Astrocyte (in vitro differentiated cells and primary cell): ENCODE measurements around the gene HELQ. TPM values are rescaled to one million over a fixed set of nuclear protein-coding genes. Genes with fewer than 3 reads are reported as not detected.

ENCODE experiments used
- DNase-seq: peaks from one replicate; pipeline ENCODE4 v3.0.0-alpha.2; 2010; ENCODE audit warnings: low read depth
- FAIRE-seq: peaks from 2 replicates; lab custom pipeline; 2011; peaks lifted over from hg19 to GRCh38; lab: Jason Lieb, UNC
- H2AFZ ChIP-seq: 2 replicates; pipeline ENCODE4 v1.6.0; 2012; ENCODE audit warnings: low read depth, low read length, inconsistent platforms
- H3K27ac ChIP-seq: 2 replicates; pipeline ENCODE4 v1.5.1; 2011; ENCODE audit warnings: low read depth, low read length, inconsistent platforms
- H3K27me3 ChIP-seq: 2 replicates; pipeline ENCODE4 v1.6.0; 2011; ENCODE audit warnings: low read length, inconsistent platforms; ENCODE audit not compliant: insufficient read depth
- H3K36me3 ChIP-seq: 2 replicates; pipeline ENCODE4 v1.5.1; 2011; ENCODE audit warnings: low read length, inconsistent platforms; ENCODE audit not compliant: insufficient read depth
- H3K4me1 ChIP-seq: 2 replicates; pipeline ENCODE4 v1.5.1; 2011; ENCODE audit warnings: low read length, inconsistent platforms; ENCODE audit not compliant: insufficient read depth
- H3K4me2 ChIP-seq: 2 replicates; pipeline ENCODE4 v1.6.0; 2012; ENCODE audit warnings: low read length, inconsistent platforms
- H3K4me3 ChIP-seq: 2 replicates; pipeline ENCODE4 v1.5.1; 2011; ENCODE audit warnings: low read depth, mild to moderate bottlenecking, low read length, inconsistent platforms; ENCODE audit not compliant: insufficient read depth
- H3K79me2 ChIP-seq: 2 replicates; pipeline ENCODE4 v1.6.0; 2012; ENCODE audit warnings: mild to moderate bottlenecking, low read length, inconsistent platforms; ENCODE audit not compliant: insufficient read depth
- H3K9ac ChIP-seq: 2 replicates; pipeline ENCODE4 v1.6.0; 2012; ENCODE audit warnings: mild to moderate bottlenecking, low read length, inconsistent platforms
- H3K9me3 ChIP-seq: 2 replicates; pipeline ENCODE4 v1.5.1; 2012; ENCODE audit warnings: low read depth, mild to moderate bottlenecking, low read length, inconsistent platforms; ENCODE audit not compliant: insufficient read depth
- H4K20me1 ChIP-seq: 2 replicates; pipeline ENCODE4 v1.6.0; 2012; ENCODE audit warnings: low read length, inconsistent platforms; ENCODE audit not compliant: insufficient read depth
- H3K27ac Mint-ChIP-seq: one replicate; pipeline ENCODE4 v1.8.0; 2021; ENCODE audit warnings: mild to moderate bottlenecking, mixed read lengths; ENCODE audit not compliant: unreplicated experiment
- H3K27me3 Mint-ChIP-seq: one replicate; pipeline ENCODE4 v1.8.0; 2021; ENCODE audit warnings: low read depth, mixed read lengths; ENCODE audit not compliant: unreplicated experiment
- H3K36me3 Mint-ChIP-seq: one replicate; pipeline ENCODE4 v1.8.0; 2021; ENCODE audit warnings: low read depth, mixed read lengths; ENCODE audit not compliant: unreplicated experiment
- H3K4me1 Mint-ChIP-seq: one replicate; pipeline ENCODE4 v1.8.0; 2021; ENCODE audit warnings: low read depth, mixed read lengths; ENCODE audit not compliant: unreplicated experiment
- H3K4me3 Mint-ChIP-seq: one replicate; pipeline ENCODE4 v1.8.0; 2021; ENCODE audit warnings: mild to moderate bottlenecking, moderate library complexity, mixed read lengths; ENCODE audit not compliant: unreplicated experiment
- H3K9me3 Mint-ChIP-seq: one replicate; pipeline ENCODE4 v1.8.0; 2021; ENCODE audit warnings: mild to moderate bottlenecking, mixed read lengths; ENCODE audit not compliant: unreplicated experiment
- EZH2 ChIP-seq: IDR thresholded peaks from 2 replicates; pipeline ENCODE4 v1.6.1; 2012; ENCODE audit warnings: mild to moderate bottlenecking, low read length, inconsistent platforms; ENCODE audit not compliant: insufficient read depth
- total RNA-seq: library from RNA; stranded (reverse); gene quantifications from 2 replicates; pipeline ENCODE4 v1.2.1, GENCODE V29; 2021
- TF ChIP-seq, protein P1 (sequence below): IDR thresholded peaks from 2 replicates; pipeline ENCODE4 v1.5.1; 2011; ENCODE audit warnings: low read depth, mild to moderate bottlenecking, inconsistent platforms, low read length, moderate library complexity; ENCODE audit not compliant: insufficient read depth

HELQ gene
- total RNA-seq, 1 donor from 2014 or later: 9.4 TPM

GRCh38 chr4:83438719-83439118 lies 16.9 kb downstream of the HELQ start:
- Histone ChIP-seq H4K20me1 (no peaks in the 10 kb centered on the region), H3K4me2 (no peak overlapping the region), H3K4me1 (no peaks in the 10 kb centered on the region), H3K4me3 (no peak overlapping the region), H3K9me3 (no peaks in the 10 kb centered on the region), H3K27ac (no peak overlapping the region), H2AFZ (no peak overlapping the region), H3K36me3 (peaks cover 3% of the 10 kb centered on the region), H3K9ac (no peak overlapping the region), H3K79me2 (no peaks in the 10 kb centered on the region), H3K27me3 (no peaks in the 10 kb centered on the region)
- Mint-ChIP-seq H3K9me3 (no peaks in the 10 kb centered on the region), H3K4me1 (no peaks in the 10 kb centered on the region), H3K27ac (no peak overlapping the region), H3K27me3 (no peaks in the 10 kb centered on the region), H3K4me3 (no peak overlapping the region), H3K36me3 (peaks cover 5% of the 10 kb centered on the region)
- no peak for DNase-seq
- no peak for TF ChIP-seq EZH2
- TF ChIP-seq, protein P1, sequence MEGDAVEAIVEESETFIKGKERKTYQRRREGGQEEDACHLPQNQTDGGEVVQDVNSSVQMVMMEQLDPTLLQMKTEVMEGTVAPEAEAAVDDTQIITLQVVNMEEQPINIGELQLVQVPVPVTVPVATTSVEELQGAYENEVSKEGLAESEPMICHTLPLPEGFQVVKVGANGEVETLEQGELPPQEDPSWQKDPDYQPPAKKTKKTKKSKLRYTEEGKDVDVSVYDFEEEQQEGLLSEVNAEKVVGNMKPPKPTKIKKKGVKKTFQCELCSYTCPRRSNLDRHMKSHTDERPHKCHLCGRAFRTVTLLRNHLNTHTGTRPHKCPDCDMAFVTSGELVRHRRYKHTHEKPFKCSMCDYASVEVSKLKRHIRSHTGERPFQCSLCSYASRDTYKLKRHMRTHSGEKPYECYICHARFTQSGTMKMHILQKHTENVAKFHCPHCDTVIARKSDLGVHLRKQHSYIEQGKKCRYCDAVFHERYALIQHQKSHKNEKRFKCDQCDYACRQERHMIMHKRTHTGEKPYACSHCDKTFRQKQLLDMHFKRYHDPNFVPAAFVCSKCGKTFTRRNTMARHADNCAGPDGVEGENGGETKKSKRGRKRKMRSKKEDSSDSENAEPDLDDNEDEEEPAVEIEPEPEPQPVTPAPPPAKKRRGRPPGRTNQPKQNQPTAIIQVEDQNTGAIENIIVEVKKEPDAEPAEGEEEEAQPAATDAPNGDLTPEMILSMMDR: no peak
- no peak for FAIRE-seq

- Mint-ChIP-seq H3K4me3 (no peak overlapping the region), H3K27ac (no peak overlapping the region), H3K4me1 (no peaks in the 10 kb centered on the region), H3K36me3 (peaks cover 5% of the 10 kb centered on the region), H3K27me3 (no peaks in the 10 kb centered on the region), H3K9me3 (no peaks in the 10 kb centered on the region)
- Histone ChIP-seq H3K27ac (no peak overlapping the region), H3K9ac (no peak overlapping the region), H2AFZ (no peak overlapping the region), H3K79me2 (no peaks in the 10 kb centered on the region), H3K36me3 (peaks cover 3% of the 10 kb centered on the region), H3K27me3 (no peaks in the 10 kb centered on the region), H3K4me2 (no peak overlapping the region), H4K20me1 (no peaks in the 10 kb centered on the region), H3K4me1 (no peaks in the 10 kb centered on the region), H3K4me3 (no peak overlapping the region), H3K9me3 (no peaks in the 10 kb centered on the region)
- no peak for FAIRE-seq
- no peak for TF ChIP-seq EZH2
- TF ChIP-seq, protein P1: no peak
- DNase-seq: no peak
Measured at GRCh38 chr4:83436680-83437079, 18.9 kb downstream of the HELQ start.

DNA sequence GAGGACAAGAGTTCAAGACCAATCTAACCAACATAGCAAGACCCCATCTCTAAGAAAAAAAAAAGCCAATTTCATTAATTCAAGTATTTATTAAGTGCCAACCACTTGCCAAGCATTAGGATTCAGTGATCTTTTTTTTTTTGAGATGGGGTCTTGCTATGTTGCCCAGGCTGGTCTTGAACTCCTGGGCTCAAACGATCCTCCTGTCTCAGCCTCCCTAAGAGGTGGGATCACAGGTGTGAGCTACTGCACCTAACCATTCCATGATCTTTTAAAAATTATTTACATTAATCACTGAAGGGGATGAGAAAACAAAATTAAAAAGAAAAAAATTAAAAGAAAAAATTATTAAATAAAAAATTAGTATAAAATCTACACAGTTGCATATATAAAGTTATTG lies 24.4 kb downstream of the HELQ start:
- H3K27ac Mint-ChIP-seq: no peak overlapping the region
- H3K36me3 Mint-ChIP-seq: no peaks in the 10 kb centered on the region
- H3K4me1 Mint-ChIP-seq: no peaks in the 10 kb centered on the region
- Histone ChIP-seq H3K27ac (no peak overlapping the region), H3K9ac (no peak overlapping the region), H3K4me2 (no peak overlapping the region), H3K4me3 (no peak overlapping the region), H3K4me1 (no peaks in the 10 kb centered on the region), H4K20me1 (no peaks in the 10 kb centered on the region), H2AFZ (no peak overlapping the region), H3K9me3 (no peaks in the 10 kb centered on the region), H3K79me2 (no peaks in the 10 kb centered on the region), H3K27me3 (no peaks in the 10 kb centered on the region), H3K36me3 (peaks cover 6% of the 10 kb centered on the region)
- TF ChIP-seq EZH2: no peak
- TF ChIP-seq, protein P1: no peak
- no peak for FAIRE-seq
- no peaks in the 10 kb centered on the region for H3K9me3 Mint-ChIP-seq
- H3K27me3 Mint-ChIP-seq: no peaks in the 10 kb centered on the region
- DNase-seq: no peak
- no peak overlapping the region for H3K4me3 Mint-ChIP-seq
